K562 (cell line): ENCODE results near the gene CDT1. TPM values are rescaled to one million over a fixed set of nuclear protein-coding genes. Genes with fewer than 3 reads are reported as not detected.

Source experiments
- CBFA2T2 ChIP-seq: fragments of 450-650 bp; conservative IDR thresholded peaks from 2 replicates; pipeline ENCODE4 v1.6.1; 2017; ENCODE audit warnings: mild to moderate bottlenecking
- E2F3 ChIP-seq: fragments of 250-450 bp; sonication (Bioruptor Pico); IDR thresholded peaks from 2 replicates; pipeline ENCODE4 v1.4.0; 2020; ENCODE audit warnings: mild to moderate bottlenecking
- HINFP ChIP-seq: fragments of 450-650 bp; conservative IDR thresholded peaks from 2 replicates; pipeline ENCODE4 v1.6.1; 2016; ENCODE audit warnings: missing genetic modification characterization, low read depth, mild to moderate bottlenecking, control low read depth, missing compliant biosample characterization
- SMC3 ChIP-seq: conservative IDR thresholded peaks from 2 replicates; pipeline ENCODE4 v1.6.1; 2011; ENCODE audit warnings: low read depth, low read length, improper control_type of control experiment; ENCODE audit not compliant: insufficient read depth
- UBTF ChIP-seq, 2 experiments: IDR thresholded peaks; 2 replicates each; pipeline ENCODE4 v1.6.1; 2012; ENCODE audit warnings: improper control_type of control experiment in 2 of 2, low read depth in 2 of 2, low read length in 2 of 2, borderline replicate concordance in 1 of 2
- ZNF398 ChIP-seq: fragments of 250-450 bp; sonication (Bioruptor Pico); IDR thresholded peaks from 2 replicates; pipeline ENCODE4 v1.8.0; 2021; ENCODE audit warnings: moderate library complexity, mild to moderate bottlenecking, inconsistent platforms
- ZNF592 ChIP-seq: fragments of 450-650 bp; IDR thresholded peaks from 2 replicates; pipeline ENCODE4 v1.6.1; 2017; ENCODE audit warnings: antibody characterized with exemption, mild to moderate bottlenecking
- ZNF740 ChIP-seq, 3 experiments: fragments of 200-800 bp in 1 of 3; sonication (Bioruptor generic) in 1 of 3; sonication (generic) in 1 of 3; formaldehyde crosslinking in 1 of 3; IDR thresholded peaks; 2 replicates each; pipeline versions ENCODE4 v1.6.1 to v1.8.0; 2016 to 2022; ENCODE audit warnings: mild to moderate bottlenecking in 2 of 3, missing compliant biosample characterization in 2 of 3, missing genetic modification characterization in 2 of 3, missing genetic modification reagents in 1 of 3
- polyA plus RNA-seq, 8 experiments: library from polyadenylated mRNA; depleted of rRNA in 4 of 8; stranded (reverse) in 5 of 8; unstranded in 3 of 8; fragments of >200 nt; fragmentation: Nextera tagmentation in 2 of 8; fragmentation: Illumina TruSeq in 1 of 8; extraction: Ambion mirVana in 2 of 8; extraction: Trizol in 1 of 8; gene quantifications; 2 replicates each; pipeline versions ENCODE4 v1.2.1 to v1.2.3, GENCODE V29; 2011 to 2014; ENCODE audit warnings: inconsistent platforms in 1 of 8, missing spikeins in 1 of 8
- total RNA-seq, 7 experiments: library from RNA; depleted of rRNA in 6 of 7; stranded (reverse); fragments of >200 nt in 6 of 7; fragmentation: Illumina TruSeq in 2 of 7; extraction: Trizol in 2 of 7; gene quantifications; 2 replicates each; pipeline versions ENCODE4 v1.2.1 to v1.2.3, GENCODE V29; 2011 to 2021; ENCODE audit warnings: low replicate concordance in 1 of 7

CDT1 gene
- total and polyA plus RNA-seq, 9 of the 15 experiments (the other 6 are each of a cell fraction or from before 2014, with no cell fraction given) = 0.92 to 178 (median 14.2) TPM

- TF ChIP-seq ZNF740 (CRISPR knock-in tag; IDR thresholded peaks at IDR 0.05) (peak; percentile 33; the same call in 1 of the 2 replicates), ZNF740 (tag; IDR thresholded peaks at IDR 0.05) (no peak; a peak in 1 of 4 replicates), CBFA2T2 (no peak), E2F3 (CRISPR knock-in tag) (no peak), ZNF398 (CRISPR knock-in tag) (no peak), SMC3 (no peak), HINFP (tag) (no peak), UBTF (IDR thresholded peaks at IDR 0.05; ENCODE audit: borderline replicate concordance in 1 of 2, low read depth in 2 of 2, low read length in 2 of 2) (0 out of 4 replicates have a peak, but pooled peaks of 1 of the 2 experiments have one; percentile 20), ZNF592 (peak; percentile 76)
Measured at GRCh38 chr16:88780142-88781062, 23.2 kb upstream of the CDT1 start (continued).
